ENCODE results near the gene APBA2. TPM values are rescaled to one million over a fixed set of nuclear protein-coding genes. Genes with fewer than 3 reads are reported as not detected.

The APBA2 gene
- polyA plus RNA-seq, 2 of the 4 experiments (the other 2 are of a cell fraction), result 11.4 to 12.6 TPM

GRCh38 chr15:28995705-28996104 is 109.9 kb downstream of the APBA2 start:
- WGBS (ENCODE audit: missing lambda C conversion rate), result 85% methylated on average over 9 of the region's 9 CpGs
- TF ChIP-seq HMGXB4 (CRISPR knock-in tag; IDR thresholded peaks at IDR 0.05; ENCODE audit: borderline replicate concordance) (no peak), FOXS1 (CRISPR knock-in tag; IDR thresholded peaks at IDR 0.05) (no peak), RFX5 (IDR thresholded peaks at IDR 0.05) (no peak), USF2 (IDR thresholded peaks at IDR 0.05) (no peak), HOXB5 (CRISPR knock-in tag; IDR thresholded peaks at IDR 0.05) (no peak), CBX8 (IDR thresholded peaks at IDR 0.05) (no peak), NFE2L2 (conservative IDR thresholded peaks at IDR 0.05; ENCODE audit: low read length) (no peak), JUN (IDR thresholded peaks at IDR 0.05) (no peak), CEBPB (IDR thresholded peaks at IDR 0.05) (no peak), ESRRA (IDR thresholded peaks at IDR 0.05; ENCODE audit: borderline replicate concordance, low read length) (no peak), KDM5A (IDR thresholded peaks at IDR 0.05) (no peak)
- ATAC-seq (no peak), FAIRE-seq (no peak), DNase-seq (ENCODE audit: low read depth in 1 of 2, low spot score in 1 of 2) (no peak)
- H3K9me3 ChIP-seq, result no peaks in the 10 kb centered on the region
- CTCF ChIA-PET, result interaction anchor here (0.8 to 1.5 kb wide), 2 partner anchors 96 to 107 kb away, joined by 3 read pairs; no protein-coding TSS in a partner anchor
- no peak overlapping the region for H3K4me2 ChIP-seq
- POLR2A ChIA-PET, result interaction anchor here (0.5 kb wide), 1 partner anchor 823 kb away, joined by 4 read pairs; no protein-coding TSS in a partner anchor
- no peak overlapping the region for H3K27ac ChIP-seq
- H3K4me3 ChIP-seq, result no peak overlapping the region
- no peaks in the 10 kb centered on the region for H3K4me1 ChIP-seq

GRCh38 chr15:28996289-28996688 is 110.5 kb downstream of the APBA2 start:
- 80% methylated on average over 5 of the region's 5 CpGs for WGBS (ENCODE audit: missing lambda C conversion rate)
- CTCF ChIA-PET, result no interaction called here
- H3K4me1 ChIP-seq, result no peaks in the 10 kb centered on the region
- no peak overlapping the region for H3K27ac ChIP-seq
- no peak overlapping the region for H3K4me2 ChIP-seq
- FAIRE-seq, result no peak
- H3K4me3 ChIP-seq, result no peak overlapping the region
- H3K9me3 ChIP-seq, result no peaks in the 10 kb centered on the region
- TF ChIP-seq EHMT2 (IDR thresholded peaks at IDR 0.05; ENCODE audit: low read depth) (no peak), HEYL (CRISPR knock-in tag; IDR thresholded peaks at IDR 0.05) (no peak), ELK1 (IDR thresholded peaks at IDR 0.05; ENCODE audit: low read depth, low read length) (no peak), TFCP2L1 (CRISPR knock-in tag; IDR thresholded peaks at IDR 0.05) (no peak), PHF8 (IDR thresholded peaks at IDR 0.05; ENCODE audit: borderline replicate concordance, low read depth) (no peak), NR3C1 (IDR thresholded peaks at IDR 0.05) (no peak), HOXA7 (CRISPR knock-in tag; IDR thresholded peaks at IDR 0.05) (no peak), SREBF2 (IDR thresholded peaks at IDR 0.05) (no peak), GATA3 (IDR thresholded peaks at IDR 0.05; ENCODE audit: borderline replicate concordance) (no peak), NFE2L2 (conservative IDR thresholded peaks at IDR 0.05; ENCODE audit: low read length) (no peak), HES2 (IDR thresholded peaks at IDR 0.05) (no peak), RAD21 (conservative IDR thresholded peaks at IDR 0.05 in 1 of 2, IDR thresholded peaks at IDR 0.05 in 1 of 2) (no peak), EP300 (IDR thresholded peaks at IDR 0.05) (no peak), FOSL2 (IDR thresholded peaks at IDR 0.05) (no peak), FOSL2 (CRISPR knock-in tag; IDR thresholded peaks at IDR 0.05) (no peak), NPAS2 (CRISPR knock-in tag; IDR thresholded peaks at IDR 0.05; ENCODE audit: borderline replicate concordance) (no peak), HOXB5 (CRISPR knock-in tag; IDR thresholded peaks at IDR 0.05) (no peak), RNF2 (IDR thresholded peaks at IDR 0.05; ENCODE audit: borderline replicate concordance, low read depth) (no peak), SMC3 (IDR thresholded peaks at IDR 0.05) (no peak), REST (IDR thresholded peaks at IDR 0.05) (no peak), CTCF (IDR thresholded peaks at IDR 0.05) (no peak)
- DNase-seq (ENCODE audit: low read depth in 1 of 2, low spot score in 1 of 2), result no peak
- POLR2A ChIA-PET, result no interaction called here
- ATAC-seq, result no peak; a peak in 1 of 6 replicates
